HT-29 (cell line): Measurements from ENCODE around the gene ATL2. TPM values are rescaled to one million over a fixed set of nuclear protein-coding genes. Genes with fewer than 3 reads are reported as not detected.
"Not testable (repeated sequence)": the region's sequence is repeated elsewhere in the genome, so short reads cannot be mapped to it uniquely, and the experiment has no call there.

Experiments
- DNase-seq: peaks from one replicate; pipeline ENCODE4 v3.0.0-alpha.2; 2015; ENCODE audit warnings: low spot score
- total RNA-seq: library from RNA; depleted of rRNA; stranded (reverse); fragments of >200 nt; shearing (Covaris generic); gene quantifications from 2 replicates; pipeline ENCODE4 v1.2.3, GENCODE V29; 2014

The ATL2 gene
- total RNA-seq, 1 experiment from 2014 or later, result 64.8 TPM

GRCh38 chr2:38390947-38391346 lies 13.9 kb upstream of the ATL2 start:
- DNase-seq, result no peak

- no peak for DNase-seq
These were observed 10.8 kb upstream of the ATL2 start for GRCh38 chr2:38387887-38388286.

GRCh38 chr2:38386821-38387220 lies 9.7 kb upstream of the ATL2 start:
- no peak for DNase-seq

- DNase-seq, result peak; percentile 25
These were observed 9.3 kb upstream of the ATL2 start for GRCh38 chr2:38386377-38386776.

GRCh38 chr2:38384338-38384737 lies 7.3 kb upstream of the ATL2 start:
- DNase-seq, result peak; percentile 45

GRCh38 chr2:38383741-38384140 lies 6.7 kb upstream of the ATL2 start:
- not testable (repeated sequence) for DNase-seq

GRCh38 chr2:38381381-38382143 lies 4.5 kb upstream of the ATL2 start:
- DNase-seq, result no peak

GRCh38 chr2:38380397-38381130 lies 3.5 kb upstream of the ATL2 start:
- no peak for DNase-seq

GRCh38 chr2:38376346-38377049 lies 575 bp downstream of the ATL2 start:
- peak; percentile 82 for DNase-seq

- no peak for DNase-seq
These were observed 1.3 kb downstream of the ATL2 start for GRCh38 chr2:38375696-38376345.

GRCh38 chr2:38374984-38375383 lies 2.1 kb downstream of the ATL2 start:
- DNase-seq, result peak; percentile 35

GRCh38 chr2:38371235-38371634 lies 5.8 kb downstream of the ATL2 start:
- DNase-seq, result no peak

GRCh38 chr2:38370664-38371063 lies 6.4 kb downstream of the ATL2 start:
- DNase-seq, result no peak

GRCh38 chr2:38362232-38362631 lies 14.8 kb downstream of the ATL2 start:
- no peak for DNase-seq

GRCh38 chr2:38360177-38360576 lies 16.9 kb downstream of the ATL2 start:
- DNase-seq, result no peak

GRCh38 chr2:38353402-38353801 lies 23.7 kb downstream of the ATL2 start:
- DNase-seq, result no peak

- DNase-seq, result no peak
These were observed 24.7 kb downstream of the ATL2 start for GRCh38 chr2:38352336-38352735.

GRCh38 chr2:38345323-38346038 lies 31.6 kb downstream of the ATL2 start:
- DNase-seq, result no peak

- DNase-seq, result no peak
These were observed 32.3 kb downstream of the ATL2 start for GRCh38 chr2:38344813-38345212.

GRCh38 chr2:38343212-38343611 lies 33.9 kb downstream of the ATL2 start:
- DNase-seq, result no peak

GRCh38 chr2:38336621-38337020 lies 40.5 kb downstream of the ATL2 start:
- no peak for DNase-seq
